GM18499 (cell line): Measurements from ENCODE around the gene ATP1A3.

Experiments used
- ATAC-seq: cut with Tn5 transposase; IDR thresholded peaks from one replicate; pipeline ENCODE4 v1.9.1; 2021; ENCODE audit warnings: moderate number of reproducible peaks; ENCODE audit not compliant: insufficient read depth, unreplicated experiment

The ATP1A3 gene

GRCh38 chr19:41930926-41931592 lies 63.0 kb downstream of the ATP1A3 start:
- no peak for ATAC-seq

GRCh38 chr19:41930322-41930722 lies 63.7 kb downstream of the ATP1A3 start:
- no peak for ATAC-seq

- no peak for ATAC-seq
Measured at GRCh38 chr19:41929536-41930071, 64.4 kb downstream of the ATP1A3 start.

- no peak for ATAC-seq
Measured at GRCh38 chr19:41928754-41929535, 65.1 kb downstream of the ATP1A3 start.

- no peak for ATAC-seq
Measured at GRCh38 chr19:41928221-41928683, 65.8 kb downstream of the ATP1A3 start, which contains the start of gene ERFL. ERFL (minus strand) TSS chr19:41928449; CDS start chr19:41912919, 15,530 bp downstream.

GRCh38 chr19:41927497-41928192 lies 66.4 kb downstream of the ATP1A3 start:
- ATAC-seq, result no peak

GRCh38 chr19:41926763-41927496 lies 67.1 kb downstream of the ATP1A3 start:
- ATAC-seq, result no peak

GRCh38 chr19:41926028-41926762 lies 67.8 kb downstream of the ATP1A3 start:
- ATAC-seq, result no peak

GRCh38 chr19:41925208-41926003 lies 68.6 kb downstream of the ATP1A3 start:
- ATAC-seq, result no peak

GRCh38 chr19:41924151-41925145 lies 69.6 kb downstream of the ATP1A3 start:
- ATAC-seq, result no peak

- ATAC-seq, result no peak
Measured at GRCh38 chr19:41923045-41923788, 70.8 kb downstream of the ATP1A3 start.

- ATAC-seq, result no peak
Measured at GRCh38 chr19:41922585-41922984, 71.4 kb downstream of the ATP1A3 start.

- no peak for ATAC-seq
Measured at GRCh38 chr19:41921577-41922576, 72.2 kb downstream of the ATP1A3 start.

- ATAC-seq, result no peak
Measured at GRCh38 chr19:41920882-41921576, 73.0 kb downstream of the ATP1A3 start.
